ENCODE data around the gene ARHGEF7. TPM values are rescaled to one million over a fixed set of nuclear protein-coding genes. Genes with fewer than 3 reads are reported as not detected.

ARHGEF7 gene
- total RNA-seq = 10 to 100 TPM; 49.5 to 53.5 TPM
- 60.0 TPM for polyA plus RNA-seq (2013, experiment 1 of 2)
- polyA plus RNA-seq (2013, experiment 2 of 2) = 55.0 TPM
- long read RNA-seq, experiment 1, full-length matches to known transcripts = 1 of 11 reads
- long read RNA-seq, experiment 1, partial matches to known transcripts = 2 of 11 reads
- long read RNA-seq, experiment 1, other reads (novel, unspliced or antisense) = 8 of 11 reads
- long read RNA-seq, experiment 2, full-length matches to known transcripts = 4 of 56 reads
- long read RNA-seq, experiment 2, partial matches to known transcripts = 15 of 56 reads
- long read RNA-seq, experiment 2, other reads (novel, unspliced or antisense) = 37 of 56 reads
- long read RNA-seq, experiment 3, full-length matches to known transcripts = 2 of 56 reads
- long read RNA-seq, experiment 3, partial matches to known transcripts = 21 of 56 reads
- long read RNA-seq, experiment 3, other reads (novel, unspliced or antisense) = 33 of 56 reads
- long read RNA-seq, experiment 4, partial matches to known transcripts = 6 of 10 reads
- long read RNA-seq, experiment 4, other reads (novel, unspliced or antisense) = 4 of 10 reads

GRCh38 chr13:111115061-111115964 lies at the start of gene ARHGEF7:
TSS of gene ARHGEF7 (plus strand) at chr13:111115310. CDS start at chr13:111115527, 217 bp downstream.
- Histone ChIP-seq H3K4me1 (ENCODE audit: control insufficient read depth, insufficient read depth, low read length) (no peaks in the 10 kb centered on the region), H3K27me3 (ENCODE audit: control insufficient read depth, insufficient read depth, low read length, poor library complexity, severe bottlenecking) (peaks cover 78% of the 10 kb centered on the region), H3K36me3 (ENCODE audit: control insufficient read depth, insufficient read depth, low read length) (no peaks in the 10 kb centered on the region), H3K4me3 (ENCODE audit: low read length) (peak within 1 kb of the TSS; percentile 85), H3K9ac (ENCODE audit: extremely low read depth, low read length, poor library complexity, severe bottlenecking) (peak within 1 kb of the TSS; percentile 54), H3K9me3 (ENCODE audit: control insufficient read depth, low read length) (no peaks in the 10 kb centered on the region), H3K27ac (ENCODE audit: low read depth, low read length) (peak within 1 kb of the TSS; percentile 80)
- peaks cover 3% of the 10 kb centered on the region for H3K9me3 Mint-ChIP-seq
- TF ChIP-seq, protein P1, sequence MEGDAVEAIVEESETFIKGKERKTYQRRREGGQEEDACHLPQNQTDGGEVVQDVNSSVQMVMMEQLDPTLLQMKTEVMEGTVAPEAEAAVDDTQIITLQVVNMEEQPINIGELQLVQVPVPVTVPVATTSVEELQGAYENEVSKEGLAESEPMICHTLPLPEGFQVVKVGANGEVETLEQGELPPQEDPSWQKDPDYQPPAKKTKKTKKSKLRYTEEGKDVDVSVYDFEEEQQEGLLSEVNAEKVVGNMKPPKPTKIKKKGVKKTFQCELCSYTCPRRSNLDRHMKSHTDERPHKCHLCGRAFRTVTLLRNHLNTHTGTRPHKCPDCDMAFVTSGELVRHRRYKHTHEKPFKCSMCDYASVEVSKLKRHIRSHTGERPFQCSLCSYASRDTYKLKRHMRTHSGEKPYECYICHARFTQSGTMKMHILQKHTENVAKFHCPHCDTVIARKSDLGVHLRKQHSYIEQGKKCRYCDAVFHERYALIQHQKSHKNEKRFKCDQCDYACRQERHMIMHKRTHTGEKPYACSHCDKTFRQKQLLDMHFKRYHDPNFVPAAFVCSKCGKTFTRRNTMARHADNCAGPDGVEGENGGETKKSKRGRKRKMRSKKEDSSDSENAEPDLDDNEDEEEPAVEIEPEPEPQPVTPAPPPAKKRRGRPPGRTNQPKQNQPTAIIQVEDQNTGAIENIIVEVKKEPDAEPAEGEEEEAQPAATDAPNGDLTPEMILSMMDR (conservative IDR thresholded peaks at IDR 0.05) = no peak
- H3K4me1 Mint-ChIP-seq = peaks cover 5% of the 10 kb centered on the region
- H3K27me3 Mint-ChIP-seq (ENCODE audit: insufficient read depth) = peaks cover 75% of the 10 kb centered on the region
- H3K36me3 Mint-ChIP-seq (ENCODE audit: low read depth) = no peaks in the 10 kb centered on the region
- H3K4me3 Mint-ChIP-seq = peak within 1 kb of the TSS; percentile 75
- DNase-seq = peak; percentile 67
- 0% methylated on average over 16 to 116 of the region's 137 CpGs for WGBS, 2 experiments (ENCODE audit: insufficient coverage in 1 of 2, insufficient read length in 1 of 2)
- H3K27ac Mint-ChIP-seq = peak within 1 kb of the TSS; percentile 85

- peaks cover 42% of the 10 kb centered on the region for H3K9me3 ChIP-seq (ENCODE audit: control insufficient read depth, low read length)
- H3K27ac ChIP-seq (ENCODE audit: low read depth, low read length) = no peak overlapping the region
- H3K4me1 ChIP-seq (ENCODE audit: control insufficient read depth, insufficient read depth, low read length) = peaks cover 3% of the 10 kb centered on the region
- Mint-ChIP-seq H3K4me1 (peaks cover 28% of the 10 kb centered on the region), H3K27me3 (ENCODE audit: insufficient read depth) (peaks cover 45% of the 10 kb centered on the region), H3K36me3 (ENCODE audit: low read depth) (peaks cover 1% of the 10 kb centered on the region), H3K9me3 (peaks cover 22% of the 10 kb centered on the region), H3K4me3 (no peak overlapping the region), H3K27ac (no peak overlapping the region)
- no peak overlapping the region for H3K9ac ChIP-seq (ENCODE audit: extremely low read depth, low read length, poor library complexity, severe bottlenecking)
- H3K36me3 ChIP-seq (ENCODE audit: control insufficient read depth, insufficient read depth, low read length) = no peaks in the 10 kb centered on the region
- TF ChIP-seq, protein P1 (conservative IDR thresholded peaks at IDR 0.05) = no peak
- no peak for DNase-seq
- no peak overlapping the region for H3K4me3 ChIP-seq (ENCODE audit: low read length)
- peaks cover 18% of the 10 kb centered on the region for H3K27me3 ChIP-seq (ENCODE audit: control insufficient read depth, insufficient read depth, low read length, poor library complexity, severe bottlenecking)
- WGBS, 2 experiments (ENCODE audit: insufficient coverage in 1 of 2, insufficient read length in 1 of 2) = 86% methylated on average over 12 of the region's 12 CpGs
These were observed 49.4 kb upstream of the ARHGEF7 start for GRCh38 chr13:111065698-111066097.

DNA sequence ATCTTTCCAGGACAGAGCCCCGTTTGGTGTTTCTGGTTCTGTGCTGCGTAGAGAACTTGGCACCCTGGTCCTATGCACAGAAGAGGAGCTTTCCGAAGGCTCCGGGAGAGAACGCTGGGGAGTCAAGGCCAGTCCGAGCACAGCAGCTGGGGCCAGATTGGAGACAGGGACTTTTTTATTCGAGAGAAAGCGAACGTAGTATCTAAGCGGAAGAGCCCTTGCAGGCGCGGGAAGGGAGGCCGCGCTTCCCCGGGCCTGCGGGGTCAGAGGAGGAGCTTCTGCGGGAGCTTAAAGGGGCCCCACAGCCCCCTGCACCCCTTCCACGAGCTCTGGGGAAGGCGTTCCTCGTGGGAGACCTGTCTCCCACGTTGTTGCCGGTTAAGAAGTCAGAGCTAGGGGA lies 48.6 kb upstream of the ARHGEF7 start:
- no peak for DNase-seq
- Mint-ChIP-seq H3K36me3 (ENCODE audit: low read depth) (peaks cover 6% of the 10 kb centered on the region), H3K4me3 (peak overlapping the region; percentile 66), H3K27me3 (ENCODE audit: insufficient read depth) (peaks cover 50% of the 10 kb centered on the region), H3K4me1 (peaks cover 28% of the 10 kb centered on the region), H3K9me3 (peaks cover 28% of the 10 kb centered on the region), H3K27ac (no peak overlapping the region)
- H3K36me3 ChIP-seq (ENCODE audit: control insufficient read depth, insufficient read depth, low read length) = no peaks in the 10 kb centered on the region
- H3K9ac ChIP-seq (ENCODE audit: extremely low read depth, low read length, poor library complexity, severe bottlenecking) = no peak overlapping the region
- H3K27me3 ChIP-seq (ENCODE audit: control insufficient read depth, insufficient read depth, low read length, poor library complexity, severe bottlenecking) = peaks cover 18% of the 10 kb centered on the region
- no peak overlapping the region for H3K4me3 ChIP-seq (ENCODE audit: low read length)
- H3K4me1 ChIP-seq (ENCODE audit: control insufficient read depth, insufficient read depth, low read length) = peaks cover 3% of the 10 kb centered on the region
- peaks cover 41% of the 10 kb centered on the region for H3K9me3 ChIP-seq (ENCODE audit: control insufficient read depth, low read length)
- TF ChIP-seq, protein P1 (conservative IDR thresholded peaks at IDR 0.05) = no peak
- H3K27ac ChIP-seq (ENCODE audit: low read depth, low read length) = no peak overlapping the region
- 79 to 90% methylated on average over 20 to 22 of the region's 22 CpGs for WGBS, 2 experiments (ENCODE audit: insufficient coverage in 1 of 2, insufficient read length in 1 of 2)
